ENCODE measurements around the gene COPRS. TPM values are rescaled to one million over a fixed set of nuclear protein-coding genes. Genes with fewer than 3 reads are reported as not detected.

COPRS gene
- total and polyA plus RNA-seq, 2 of the 13 experiments (the other 11 are each of a cell fraction or from before 2014, with no cell fraction given), result 22.7 to 93.8 TPM

- TF ChIP-seq SMYD3 (CRISPR knock-in tag; IDR thresholded peaks at IDR 0.05), result no peak
- no peak for TF ChIP-seq SOX13 (IDR thresholded peaks at IDR 0.05)
- no peak for TF ChIP-seq SOX13 (CRISPR knock-in tag; conservative IDR thresholded peaks at IDR 0.05 in 1 of 2, IDR thresholded peaks at IDR 0.05 in 1 of 2)
- no peak for TF ChIP-seq HMG20A (CRISPR knock-in tag; IDR thresholded peaks at IDR 0.05; ENCODE audit: borderline replicate concordance)
- peak; percentile 5; the same call in 1 of the 2 replicates for TF ChIP-seq NR0B2 (CRISPR knock-in tag; IDR thresholded peaks at IDR 0.05)
- TF ChIP-seq ZNF710 (CRISPR knock-in tag; IDR thresholded peaks at IDR 0.05; ENCODE audit: borderline replicate concordance), result no peak
- peak; percentile 55 for TF ChIP-seq GMEB1 (CRISPR knock-in tag; IDR thresholded peaks at IDR 0.05; ENCODE audit: borderline replicate concordance)
- 0 out of 2 replicates have a peak, but pooled peaks have one; percentile 2 for TF ChIP-seq KMT2A (CRISPR knock-in tag; IDR thresholded peaks at IDR 0.05)
- no peak for TF ChIP-seq MED8 (CRISPR knock-in tag; IDR thresholded peaks at IDR 0.05; ENCODE audit: insufficient replicate concordance)
- TF ChIP-seq ZBTB33 (CRISPR knock-in tag; IDR thresholded peaks at IDR 0.05), result no peak
- TF ChIP-seq TBP (CRISPR knock-in tag; IDR thresholded peaks at IDR 0.05), result no peak
- TF ChIP-seq BRCA1 (CRISPR knock-in tag; IDR thresholded peaks at IDR 0.05), result no peak
- TF ChIP-seq MAZ (IDR thresholded peaks at IDR 0.05; ENCODE audit: borderline replicate concordance, low read depth, low read length), result 0 out of 2 replicates have a peak, but pooled peaks have one; percentile 20
- TF ChIP-seq MAZ (CRISPR knock-in tag; IDR thresholded peaks at IDR 0.05; ENCODE audit: low read depth), result no peak; the same call in 1 of the 2 replicates
- 0 out of 2 replicates have a peak, but pooled peaks have one; percentile 14 for TF ChIP-seq ZNF788 (CRISPR knock-in tag; IDR thresholded peaks at IDR 0.05; ENCODE audit: borderline replicate concordance)
- peak; percentile 78; the same call in 1 of the 2 replicates for TF ChIP-seq ZFY (CRISPR knock-in tag; IDR thresholded peaks at IDR 0.05)
- no peak for TF ChIP-seq SALL2 (CRISPR knock-in tag; IDR thresholded peaks at IDR 0.05)
- TF ChIP-seq, protein P1, sequence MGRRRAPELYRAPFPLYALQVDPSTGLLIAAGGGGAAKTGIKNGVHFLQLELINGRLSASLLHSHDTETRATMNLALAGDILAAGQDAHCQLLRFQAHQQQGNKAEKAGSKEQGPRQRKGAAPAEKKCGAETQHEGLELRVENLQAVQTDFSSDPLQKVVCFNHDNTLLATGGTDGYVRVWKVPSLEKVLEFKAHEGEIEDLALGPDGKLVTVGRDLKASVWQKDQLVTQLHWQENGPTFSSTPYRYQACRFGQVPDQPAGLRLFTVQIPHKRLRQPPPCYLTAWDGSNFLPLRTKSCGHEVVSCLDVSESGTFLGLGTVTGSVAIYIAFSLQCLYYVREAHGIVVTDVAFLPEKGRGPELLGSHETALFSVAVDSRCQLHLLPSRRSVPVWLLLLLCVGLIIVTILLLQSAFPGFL (CRISPR knock-in tag; IDR thresholded peaks at IDR 0.05), result no peak
- no peak for TF ChIP-seq ZNF850 (CRISPR knock-in tag; conservative IDR thresholded peaks at IDR 0.05)
- TF ChIP-seq POLR2G (IDR thresholded peaks at IDR 0.05; ENCODE audit: low read depth, low read length), result peak; percentile 60
Measured at GRCh38 chr17:31858642-31859486, at the start of gene COPRS (continued).

All from HepG2 (cell line).